Measurements from ENCODE around the gene ZGPAT. TPM values are rescaled to one million over a fixed set of nuclear protein-coding genes. Genes with fewer than 3 reads are reported as not detected.

Gene ZGPAT
- total and polyA plus RNA-seq, 9 donors = 1.7 to 26.4 (median 18.9) TPM

DNA sequence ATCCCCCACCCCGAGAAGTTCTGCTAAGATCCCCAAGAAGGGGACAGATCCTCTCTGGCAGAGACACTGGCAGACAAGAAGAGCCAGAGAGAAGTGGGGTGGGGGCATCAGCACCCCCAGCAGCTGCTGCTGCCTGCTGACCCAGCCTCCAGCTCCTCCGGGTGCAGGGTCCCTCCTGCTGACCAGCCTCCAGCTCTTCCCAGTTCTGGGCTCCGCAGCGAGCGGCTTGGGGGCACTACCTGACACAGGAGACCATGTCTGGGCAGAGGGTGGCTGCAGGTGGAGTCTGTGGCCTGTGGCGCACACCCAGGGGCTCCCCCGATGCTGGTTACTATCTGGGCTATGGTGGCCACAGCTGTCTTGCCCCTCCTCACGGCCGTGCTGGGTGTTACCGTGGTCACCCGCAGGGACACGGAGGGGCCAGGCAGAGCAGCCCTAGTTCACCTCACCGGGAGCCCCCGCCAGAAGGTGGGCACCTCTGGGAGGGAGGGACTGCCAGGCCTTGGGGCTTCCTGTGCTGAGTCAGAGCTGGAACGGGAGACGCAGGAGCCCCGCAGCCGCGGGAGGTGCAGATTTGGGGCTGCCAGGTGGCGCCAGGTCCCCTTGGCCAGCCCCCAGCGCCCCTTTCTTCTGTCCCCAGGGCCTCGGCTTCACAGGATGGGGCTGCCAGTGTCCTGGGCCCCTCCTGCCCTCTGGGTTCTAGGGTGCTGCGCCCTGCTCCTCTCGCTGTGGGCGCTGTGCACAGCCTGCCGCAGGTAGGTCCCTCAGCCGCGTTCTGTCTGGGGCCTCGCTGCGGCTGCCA, 29.3 kb downstream of the ZGPAT start:
- Histone ChIP-seq H3K4me1 (ENCODE audit: insufficient read depth) (peaks cover 10% of the 10 kb centered on the region), H3K4me3 (no peak overlapping the region)
- peak in 4 of 5 donors; percentile 24 to 47 (median 45) for DNase-seq

DNA sequence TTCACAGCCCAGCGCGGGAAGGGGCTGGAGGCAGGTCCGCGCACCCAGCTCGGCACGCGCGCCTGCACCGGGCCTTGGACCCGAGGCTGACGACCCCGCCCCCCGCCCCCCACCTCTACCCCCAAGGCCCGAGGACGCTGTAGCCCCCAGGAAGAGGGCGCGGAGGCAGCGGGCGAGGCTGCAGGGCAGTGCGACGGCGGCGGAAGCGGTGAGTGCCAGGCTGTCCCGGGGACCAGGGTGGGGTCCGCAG, 29.8 kb downstream of the ZGPAT start:
- 31 to 68% (median 65%) methylated on average over 25 to 26 of the region's 26 CpGs for WGBS, 3 donors
- intact Hi-C loops (cut with DNase I) = no loop called here
- Histone ChIP-seq H3K4me3 (no peak overlapping the region), H3K9me3 (no peaks in the 10 kb centered on the region), H3K27ac (no peak overlapping the region), H3K27me3 (no peaks in the 10 kb centered on the region), H3K36me3 (no peaks in the 10 kb centered on the region), H3K4me1 (ENCODE audit: insufficient read depth) (peaks cover 11% of the 10 kb centered on the region)
- TF ChIP-seq, protein P1, sequence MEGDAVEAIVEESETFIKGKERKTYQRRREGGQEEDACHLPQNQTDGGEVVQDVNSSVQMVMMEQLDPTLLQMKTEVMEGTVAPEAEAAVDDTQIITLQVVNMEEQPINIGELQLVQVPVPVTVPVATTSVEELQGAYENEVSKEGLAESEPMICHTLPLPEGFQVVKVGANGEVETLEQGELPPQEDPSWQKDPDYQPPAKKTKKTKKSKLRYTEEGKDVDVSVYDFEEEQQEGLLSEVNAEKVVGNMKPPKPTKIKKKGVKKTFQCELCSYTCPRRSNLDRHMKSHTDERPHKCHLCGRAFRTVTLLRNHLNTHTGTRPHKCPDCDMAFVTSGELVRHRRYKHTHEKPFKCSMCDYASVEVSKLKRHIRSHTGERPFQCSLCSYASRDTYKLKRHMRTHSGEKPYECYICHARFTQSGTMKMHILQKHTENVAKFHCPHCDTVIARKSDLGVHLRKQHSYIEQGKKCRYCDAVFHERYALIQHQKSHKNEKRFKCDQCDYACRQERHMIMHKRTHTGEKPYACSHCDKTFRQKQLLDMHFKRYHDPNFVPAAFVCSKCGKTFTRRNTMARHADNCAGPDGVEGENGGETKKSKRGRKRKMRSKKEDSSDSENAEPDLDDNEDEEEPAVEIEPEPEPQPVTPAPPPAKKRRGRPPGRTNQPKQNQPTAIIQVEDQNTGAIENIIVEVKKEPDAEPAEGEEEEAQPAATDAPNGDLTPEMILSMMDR (IDR thresholded peaks at IDR 0.05) = no peak
- TF ChIP-seq POLR2A (IDR thresholded peaks at IDR 0.05) (no peak), EP300 (IDR thresholded peaks at IDR 0.05) (no peak)
- DNase-seq = peak in 3 of 5 donors; percentile 50 to 54 (median 53)

More for the DNA sequence above, 29.3 kb downstream of the ZGPAT start:
- H3K27ac ChIP-seq = no peak overlapping the region
- no peaks in the 10 kb centered on the region for H3K9me3 ChIP-seq
- no peaks in the 10 kb centered on the region for H3K27me3 ChIP-seq
- intact Hi-C loops (cut with DNase I) = no loop called here
- TF ChIP-seq, protein P1 (IDR thresholded peaks at IDR 0.05) = no peak
- TF ChIP-seq POLR2A (IDR thresholded peaks at IDR 0.05) (no peak), EP300 (IDR thresholded peaks at IDR 0.05) (no peak)
- H3K36me3 ChIP-seq = no peaks in the 10 kb centered on the region
- WGBS, 3 donors = 70 to 83% (median 75%) methylated on average over 24 to 30 of the region's 30 CpGs

DNA sequence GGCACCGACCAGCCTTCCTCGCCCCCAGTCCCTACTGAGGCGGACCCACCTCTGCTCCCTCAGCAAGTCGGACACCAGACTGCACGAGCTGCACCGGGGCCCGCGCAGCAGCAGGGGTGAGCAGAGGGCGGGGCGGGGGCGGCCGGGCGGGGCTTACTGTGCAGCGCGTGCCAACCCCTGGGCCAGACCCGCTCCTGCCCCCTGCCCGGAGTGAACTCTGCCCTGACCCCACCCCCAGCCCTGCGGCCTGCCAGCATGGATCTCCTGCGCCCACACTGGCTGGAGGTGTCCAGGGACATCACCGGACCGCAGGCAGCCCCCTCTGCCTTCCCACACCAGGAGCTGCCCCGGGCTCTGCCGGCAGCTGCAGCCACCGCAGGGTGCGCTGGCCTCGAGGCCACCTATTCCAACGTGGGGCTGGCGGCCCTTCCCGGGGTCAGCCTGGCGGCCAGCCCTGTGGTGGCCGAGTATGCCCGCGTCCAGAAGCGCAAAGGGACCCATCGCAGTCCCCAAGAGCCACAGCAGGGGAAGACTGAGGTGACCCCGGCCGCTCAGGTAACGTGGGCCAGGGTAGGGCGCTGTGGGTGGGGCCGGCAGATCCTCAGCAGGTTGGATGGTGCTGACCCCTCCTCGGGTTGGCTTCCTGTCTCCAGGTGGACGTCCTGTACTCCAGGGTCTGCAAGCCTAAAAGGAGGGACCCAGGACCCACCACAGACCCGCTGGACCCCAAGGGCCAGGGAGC, 30.3 kb downstream of the ZGPAT start:
- intact Hi-C loops (cut with DNase I) = loop anchor here in 1 of 4 donors (2.0 kb wide), 1 partner anchor 29 kb away; the partner anchor contains the start of gene ZGPAT
- H3K4me1 ChIP-seq (ENCODE audit: insufficient read depth) = peaks cover 11% of the 10 kb centered on the region
- whole genome bisulfite sequencing, 3 donors = 52 to 67% (median 60%) methylated on average over 31 to 43 of the region's 43 CpGs
- peak overlapping the region; percentile 73 to 95 for H3K27ac ChIP-seq
- no peaks in the 10 kb centered on the region for H3K27me3 ChIP-seq
- H3K4me3 ChIP-seq = no peak overlapping the region
- no peaks in the 10 kb centered on the region for H3K36me3 ChIP-seq
- H3K9me3 ChIP-seq = no peaks in the 10 kb centered on the region
- DNase-seq = peak; percentile 37 to 64 (median 61)
- no peak for TF ChIP-seq EP300 (IDR thresholded peaks at IDR 0.05)
- TF ChIP-seq, protein P1 (IDR thresholded peaks at IDR 0.05) = no peak
- no peak for TF ChIP-seq POLR2A (IDR thresholded peaks at IDR 0.05)

DNA sequence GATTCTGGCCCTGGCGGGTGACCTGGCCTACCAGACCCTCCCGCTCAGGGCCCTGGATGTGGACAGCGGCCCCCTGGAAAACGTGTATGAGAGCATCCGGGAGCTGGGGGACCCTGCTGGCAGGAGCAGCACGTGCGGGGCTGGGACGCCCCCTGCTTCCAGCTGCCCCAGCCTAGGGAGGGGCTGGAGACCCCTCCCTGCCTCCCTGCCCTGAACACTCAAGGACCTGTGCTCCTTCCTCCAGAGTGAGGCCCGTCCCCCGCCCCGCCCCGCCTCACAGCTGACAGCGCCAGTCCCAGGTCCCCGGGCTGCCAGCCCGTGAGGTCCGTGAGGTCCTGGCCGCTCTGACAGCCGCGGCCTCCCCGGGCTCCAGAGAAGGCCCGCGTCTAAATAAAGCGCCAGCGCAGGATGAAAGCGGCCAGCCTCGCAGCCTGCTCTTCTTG, 30.9 kb downstream of the ZGPAT start:
- H3K9me3 ChIP-seq = no peaks in the 10 kb centered on the region
- peak overlapping the region; percentile 73 to 95 for H3K27ac ChIP-seq
- no peaks in the 10 kb centered on the region for H3K36me3 ChIP-seq
- peaks cover 11% of the 10 kb centered on the region for H3K4me1 ChIP-seq (ENCODE audit: insufficient read depth)
- peak; percentile 66 to 75 (median 74) for DNase-seq
- peak overlapping the region; percentile 57 for H3K4me3 ChIP-seq
- intact Hi-C loops (cut with DNase I) = loop anchor here in 1 of 4 donors (2.0 kb wide), 1 partner anchor 30 kb away; the partner anchor contains the start of gene ZGPAT
- WGBS, 3 donors = 23 to 35% (median 32%) methylated on average over 21 to 26 of the region's 26 CpGs
- H3K27me3 ChIP-seq = no peaks in the 10 kb centered on the region
- TF ChIP-seq EP300 (IDR thresholded peaks at IDR 0.05) (no peak), POLR2A (IDR thresholded peaks at IDR 0.05) (no peak)
- TF ChIP-seq, protein P1 (IDR thresholded peaks at IDR 0.05) = no peak

Data from ovary (tissue), 9 donors.